Stimulated activated CD8-positive, alpha-beta memory T cell treated with anti-CD3 and anti-CD28 coated beads, Interleukin-7, amount 100 ng/mL, for 1 hour (primary cell): Measurements from ENCODE around the gene RELA.
A peak's percentile ranks its signal among the peaks of the same experiment; 100 is the strongest.
"Not testable (repeated sequence)": the region's sequence is repeated elsewhere in the genome, so short reads cannot be mapped to it uniquely, and the experiment has no call there.

ENCODE experiments used
- DNase-seq, 2 donors: peaks; one replicate each; pipeline ENCODE4 v3.0.0-alpha.2; 2020; ENCODE audit warnings: low read depth in 2 of 2

RELA gene

GRCh38 chr11:65648997-65649493, 13.7 kb downstream of the RELA start:
- no peak for DNase-seq

- no peak for DNase-seq
These were observed 15.6 kb downstream of the RELA start for GRCh38 chr11:65646958-65647701.

- no peak for DNase-seq
These were observed 16.3 kb downstream of the RELA start for GRCh38 chr11:65646288-65646957.

- no peak for DNase-seq
These were observed 17.0 kb downstream of the RELA start for GRCh38 chr11:65645710-65646109.

GRCh38 chr11:65644837-65645236, 17.9 kb downstream of the RELA start:
- DNase-seq: no peak

GRCh38 chr11:65643971-65644370, 18.7 kb downstream of the RELA start:
- no peak for DNase-seq

- DNase-seq: no peak
These were observed 20.6 kb downstream of the RELA start for GRCh38 chr11:65642014-65642671.

- DNase-seq: no peak
These were observed 21.3 kb downstream of the RELA start for GRCh38 chr11:65641297-65642013.

GRCh38 chr11:65640483-65641296, 22.0 kb downstream of the RELA start:
- peak in 1 of 2 donors; percentile 27 for DNase-seq

- peak; percentile 37 to 56 for DNase-seq
These were observed 22.9 kb downstream of the RELA start for GRCh38 chr11:65639623-65640482.

GRCh38 chr11:65639228-65639597, 23.5 kb downstream of the RELA start:
- DNase-seq: not testable (repeated sequence)

- DNase-seq: peak; percentile 49 to 61
These were observed 24.8 kb downstream of the RELA start, which contains the start of gene SIPA1 for GRCh38 chr11:65637794-65638419. Gene SIPA1, plus strand, starts transcription at chr11:65638101. Its CDS starts 2,821 bp downstream, at chr11:65640922.

- no peak for DNase-seq
These were observed 25.6 kb downstream of the RELA start for GRCh38 chr11:65637032-65637557.

- DNase-seq: no peak
These were observed 26.3 kb downstream of the RELA start for GRCh38 chr11:65636108-65637031.

- DNase-seq: no peak
These were observed 27.6 kb downstream of the RELA start for GRCh38 chr11:65634905-65635731.

GRCh38 chr11:65634440-65634839, 28.3 kb downstream of the RELA start:
- no peak for DNase-seq

GRCh38 chr11:65634109-65634436, 28.6 kb downstream of the RELA start:
- no peak for DNase-seq
